Measurements from ENCODE around the gene ASTN2. TPM values are rescaled to one million over a fixed set of nuclear protein-coding genes. Genes with fewer than 3 reads are reported as not detected.
A peak's percentile ranks its signal among the peaks of the same experiment; 100 is the strongest.

ASTN2 gene
- total and polyA plus RNA-seq, 7 experiments from 2014 or later: 2.2 to 5.3 (median 4.0) TPM

GRCh38 chr9:116453785-116454184, 961.1 kb downstream of the ASTN2 start:
- H3K4me1 Mint-ChIP-seq: no peaks in the 10 kb centered on the region
- Histone ChIP-seq H3K27me3 (ENCODE audit: control insufficient read depth in 2 of 2, insufficient read depth in 2 of 2, low read length in 2 of 2) (no peaks in the 10 kb centered on the region), H3K27ac (ENCODE audit: low read depth, low read length) (no peak overlapping the region), H3K4me3 (ENCODE audit: low read length) (no peak overlapping the region), H3K36me3 (ENCODE audit: control insufficient read depth in 2 of 3, insufficient read depth in 3 of 3, low read length in 3 of 3) (no peaks in the 10 kb centered on the region), H3K9me3 (ENCODE audit: control insufficient read depth in 2 of 3, low read length in 3 of 3) (no peaks in the 10 kb centered on the region), H3K4me1 (ENCODE audit: control insufficient read depth in 2 of 2, insufficient read depth in 2 of 2, low read length in 2 of 2) (no peaks in the 10 kb centered on the region)
- intact Hi-C loops (cut with micrococcal nuclease): no loop called here
- DNase-seq (no peak), ATAC-seq (no peak)
- no peak overlapping the region for H3K4me3 Mint-ChIP-seq
- H3K27ac Mint-ChIP-seq: no peak overlapping the region
- no peaks in the 10 kb centered on the region for H3K27me3 Mint-ChIP-seq
- CTCF ChIA-PET: no interaction called here
- POLR2A ChIA-PET: no interaction called here
- peaks cover 0 to 31% (median 19%) of the 10 kb centered on the region in 5 donors for H3K36me3 Mint-ChIP-seq
- H3K9me3 Mint-ChIP-seq: peaks cover 3 to 24% (median 16%) of the 10 kb centered on the region in 11 donors

- Histone ChIP-seq H3K27ac (ENCODE audit: low read depth, low read length) (no peak overlapping the region), H3K9me3 (ENCODE audit: control insufficient read depth in 2 of 3, low read length in 3 of 3) (no peaks in the 10 kb centered on the region), H3K27me3 (ENCODE audit: control insufficient read depth in 2 of 2, insufficient read depth in 2 of 2, low read length in 2 of 2) (no peaks in the 10 kb centered on the region), H3K36me3 (ENCODE audit: control insufficient read depth in 2 of 3, insufficient read depth in 3 of 3, low read length in 3 of 3) (no peaks in the 10 kb centered on the region), H3K4me1 (ENCODE audit: control insufficient read depth in 2 of 2, insufficient read depth in 2 of 2, low read length in 2 of 2) (no peaks in the 10 kb centered on the region), H3K4me3 (ENCODE audit: low read length) (no peak overlapping the region)
- intact Hi-C loops (cut with micrococcal nuclease): no loop called here
- Mint-ChIP-seq H3K9me3 (peaks cover 3 to 19% (median 13%) of the 10 kb centered on the region in 11 donors), H3K27me3 (no peaks in the 10 kb centered on the region), H3K4me1 (no peaks in the 10 kb centered on the region), H3K36me3 (peaks cover 0 to 27% (median 17%) of the 10 kb centered on the region in 5 donors), H3K27ac (no peak overlapping the region), H3K4me3 (no peak overlapping the region)
- POLR2A ChIA-PET: no interaction called here
- ATAC-seq (no peak), DNase-seq (no peak)
- CTCF ChIA-PET: no interaction called here
Measured at GRCh38 chr9:116452634-116453033, 962.2 kb downstream of the ASTN2 start.

GRCh38 chr9:116452227-116452626, 962.6 kb downstream of the ASTN2 start:
- Histone ChIP-seq H3K27me3 (ENCODE audit: control insufficient read depth in 2 of 2, insufficient read depth in 2 of 2, low read length in 2 of 2) (no peaks in the 10 kb centered on the region), H3K4me1 (ENCODE audit: control insufficient read depth in 2 of 2, insufficient read depth in 2 of 2, low read length in 2 of 2) (no peaks in the 10 kb centered on the region), H3K4me3 (ENCODE audit: low read length) (no peak overlapping the region), H3K36me3 (ENCODE audit: control insufficient read depth in 2 of 3, insufficient read depth in 3 of 3, low read length in 3 of 3) (no peaks in the 10 kb centered on the region), H3K27ac (ENCODE audit: low read depth, low read length) (no peak overlapping the region), H3K9me3 (ENCODE audit: control insufficient read depth in 2 of 3, low read length in 3 of 3) (no peaks in the 10 kb centered on the region)
- no peak overlapping the region for H3K27ac Mint-ChIP-seq
- no peaks in the 10 kb centered on the region for H3K27me3 Mint-ChIP-seq
- intact Hi-C loops (cut with micrococcal nuclease): no loop called here
- no peak for ATAC-seq
- no peak overlapping the region for H3K4me3 Mint-ChIP-seq
- POLR2A ChIA-PET: no interaction called here
- H3K9me3 Mint-ChIP-seq: peaks cover 3 to 16% (median 13%) of the 10 kb centered on the region in 11 donors
- H3K4me1 Mint-ChIP-seq: no peaks in the 10 kb centered on the region
- CTCF ChIA-PET: no interaction called here
- DNase-seq: no peak
- peaks cover 0 to 25% (median 16%) of the 10 kb centered on the region in 5 donors for H3K36me3 Mint-ChIP-seq

GRCh38 chr9:116451500-116452115, 963.2 kb downstream of the ASTN2 start:
- peaks cover 1 to 10% (median 8%) of the 10 kb centered on the region in 11 donors for H3K9me3 Mint-ChIP-seq
- no peaks in the 10 kb centered on the region for H3K27me3 Mint-ChIP-seq
- Histone ChIP-seq H3K27ac (ENCODE audit: low read depth, low read length) (no peak overlapping the region), H3K4me3 (ENCODE audit: low read length) (no peak overlapping the region), H3K27me3 (ENCODE audit: control insufficient read depth in 2 of 2, insufficient read depth in 2 of 2, low read length in 2 of 2) (no peaks in the 10 kb centered on the region), H3K4me1 (ENCODE audit: control insufficient read depth in 2 of 2, insufficient read depth in 2 of 2, low read length in 2 of 2) (no peaks in the 10 kb centered on the region), H3K9me3 (ENCODE audit: control insufficient read depth in 2 of 3, low read length in 3 of 3) (no peaks in the 10 kb centered on the region), H3K36me3 (ENCODE audit: control insufficient read depth in 2 of 3, insufficient read depth in 3 of 3, low read length in 3 of 3) (no peaks in the 10 kb centered on the region)
- no peak overlapping the region for H3K27ac Mint-ChIP-seq
- peaks cover 0 to 19% (median 13%) of the 10 kb centered on the region in 5 donors for H3K36me3 Mint-ChIP-seq
- no peak overlapping the region for H3K4me3 Mint-ChIP-seq
- POLR2A ChIA-PET: no interaction called here
- H3K4me1 Mint-ChIP-seq: no peaks in the 10 kb centered on the region
- CTCF ChIA-PET: no interaction called here
- ATAC-seq: no peak
- no peak for DNase-seq
- intact Hi-C loops (cut with micrococcal nuclease): no loop called here

GRCh38 chr9:116450378-116451139, 964.3 kb downstream of the ASTN2 start:
- no peaks in the 10 kb centered on the region for H3K27me3 ChIP-seq (ENCODE audit: control insufficient read depth in 2 of 2, insufficient read depth in 2 of 2, low read length in 2 of 2)
- H3K4me3 Mint-ChIP-seq: no peak overlapping the region
- DNase-seq (no peak), ATAC-seq (peak; percentile 20)
- no peaks in the 10 kb centered on the region for H3K4me1 Mint-ChIP-seq
- no peaks in the 10 kb centered on the region for H3K27me3 Mint-ChIP-seq
- no peak overlapping the region for H3K4me3 ChIP-seq (ENCODE audit: low read length)
- H3K27ac ChIP-seq (ENCODE audit: low read depth, low read length): no peak overlapping the region
- H3K36me3 ChIP-seq (ENCODE audit: control insufficient read depth in 2 of 3, insufficient read depth in 3 of 3, low read length in 3 of 3): no peaks in the 10 kb centered on the region
- CTCF ChIA-PET: no interaction called here
- peak overlapping the region in 1 of 9 donors; percentile 36 for H3K27ac Mint-ChIP-seq
- POLR2A ChIA-PET: no interaction called here
- intact Hi-C loops (cut with micrococcal nuclease): no loop called here
- peaks cover 0 to 4% (median 0%) of the 10 kb centered on the region in 11 donors for H3K9me3 Mint-ChIP-seq
- H3K36me3 Mint-ChIP-seq: peaks cover 0 to 19% (median 8%) of the 10 kb centered on the region in 5 donors
- no peaks in the 10 kb centered on the region for H3K4me1 ChIP-seq (ENCODE audit: control insufficient read depth in 2 of 2, insufficient read depth in 2 of 2, low read length in 2 of 2)
- no peaks in the 10 kb centered on the region for H3K9me3 ChIP-seq (ENCODE audit: control insufficient read depth in 2 of 3, low read length in 3 of 3)

- Histone ChIP-seq H3K9me3 (ENCODE audit: control insufficient read depth in 2 of 3, low read length in 3 of 3) (no peaks in the 10 kb centered on the region), H3K27me3 (ENCODE audit: control insufficient read depth in 2 of 2, insufficient read depth in 2 of 2, low read length in 2 of 2) (no peaks in the 10 kb centered on the region), H3K36me3 (ENCODE audit: control insufficient read depth in 2 of 3, insufficient read depth in 3 of 3, low read length in 3 of 3) (no peaks in the 10 kb centered on the region), H3K27ac (ENCODE audit: low read depth, low read length) (no peak overlapping the region), H3K4me1 (ENCODE audit: control insufficient read depth in 2 of 2, insufficient read depth in 2 of 2, low read length in 2 of 2) (no peaks in the 10 kb centered on the region), H3K4me3 (ENCODE audit: low read length) (no peak overlapping the region)
- no peak for DNase-seq
- Mint-ChIP-seq H3K27ac (no peak overlapping the region), H3K4me1 (no peaks in the 10 kb centered on the region), H3K36me3 (peaks cover 0 to 19% (median 14%) of the 10 kb centered on the region in 5 donors), H3K27me3 (no peaks in the 10 kb centered on the region), H3K4me3 (no peak overlapping the region), H3K9me3 (peaks cover 0 to 4% (median 0%) of the 10 kb centered on the region in 11 donors)
- no peak for ATAC-seq
- intact Hi-C loops (cut with micrococcal nuclease): no loop called here
- POLR2A ChIA-PET: no interaction called here
- CTCF ChIA-PET: no interaction called here
Measured at GRCh38 chr9:116449949-116450348, 964.9 kb downstream of the ASTN2 start.

- CTCF ChIA-PET: no interaction called here
- no peak overlapping the region for H3K4me3 Mint-ChIP-seq
- no peaks in the 10 kb centered on the region for H3K27me3 Mint-ChIP-seq
- H3K9me3 Mint-ChIP-seq: no peaks in the 10 kb centered on the region
- H3K27ac Mint-ChIP-seq: no peak overlapping the region
- POLR2A ChIA-PET: no interaction called here
- ATAC-seq: no peak
- DNase-seq: no peak
- H3K9me3 ChIP-seq (ENCODE audit: control insufficient read depth in 2 of 3, low read length in 3 of 3): no peaks in the 10 kb centered on the region
- H3K4me1 ChIP-seq (ENCODE audit: control insufficient read depth in 2 of 2, insufficient read depth in 2 of 2, low read length in 2 of 2): no peaks in the 10 kb centered on the region
- H3K4me1 Mint-ChIP-seq: no peaks in the 10 kb centered on the region
- H3K27me3 ChIP-seq (ENCODE audit: control insufficient read depth in 2 of 2, insufficient read depth in 2 of 2, low read length in 2 of 2): no peaks in the 10 kb centered on the region
- no peak overlapping the region for H3K27ac ChIP-seq (ENCODE audit: low read depth, low read length)
- no peak overlapping the region for H3K4me3 ChIP-seq (ENCODE audit: low read length)
- H3K36me3 Mint-ChIP-seq: peaks cover 0 to 19% (median 13%) of the 10 kb centered on the region in 5 donors
- intact Hi-C loops (cut with micrococcal nuclease): no loop called here
- no peaks in the 10 kb centered on the region for H3K36me3 ChIP-seq (ENCODE audit: control insufficient read depth in 2 of 3, insufficient read depth in 3 of 3, low read length in 3 of 3)
Measured at GRCh38 chr9:116448431-116448830, 966.4 kb downstream of the ASTN2 start.
